Fibroblast of skin of scalp (primary cell): ENCODE data around the gene DDX31. TPM values are rescaled to one million over a fixed set of nuclear protein-coding genes. Genes with fewer than 3 reads are reported as not detected.
"Not testable (repeated sequence)": the region's sequence is repeated elsewhere in the genome, so short reads cannot be mapped to it uniquely, and the experiment has no call there.

Source experiments
- DNase-seq: peaks from one replicate; pipeline ENCODE4 v3.0.0-alpha.2; 2013
- polyA plus RNA-seq, 2 experiments: library from polyadenylated mRNA; unstranded; fragments of 120-200 nt; gene quantifications; one replicate each; pipeline ENCODE4 v1.2.1, GENCODE V29; 2013; ENCODE audit not compliant: insufficient read length in 2 of 2

Gene DDX31
- polyA plus RNA-seq (2013, experiment 1 of 2; ENCODE audit: insufficient read length), result 14.2 TPM
- 13.3 TPM for polyA plus RNA-seq (2013, experiment 2 of 2; ENCODE audit: insufficient read length)

- peak; percentile 84 for DNase-seq
Observed at GRCh38 chr9:132669698-132670456, at the start of gene DDX31. DDX31 (minus strand) TSS chr9:132669983; CDS start chr9:132669934, 49 bp downstream.

GRCh38 chr9:132718381-132718928 is 48.7 kb upstream of the DDX31 start:
- DNase-seq, result not testable (repeated sequence)

GRCh38 chr9:132717326-132717945 is 47.7 kb upstream of the DDX31 start:
- DNase-seq, result no peak

GRCh38 chr9:132716007-132716406 is 46.2 kb upstream of the DDX31 start:
- no peak for DNase-seq

- no peak for DNase-seq
Observed at GRCh38 chr9:132712753-132713152, 43.0 kb upstream of the DDX31 start.

GRCh38 chr9:132711846-132712245 is 42.1 kb upstream of the DDX31 start:
- no peak for DNase-seq

GRCh38 chr9:132711152-132711551 is 41.4 kb upstream of the DDX31 start:
- DNase-seq, result not testable (repeated sequence)

- no peak for DNase-seq
Observed at GRCh38 chr9:132710333-132710732, 40.5 kb upstream of the DDX31 start.

- no peak for DNase-seq
Observed at GRCh38 chr9:132708769-132709430, 39.1 kb upstream of the DDX31 start.

GRCh38 chr9:132708239-132708638 is 38.5 kb upstream of the DDX31 start:
- DNase-seq, result no peak

- no peak for DNase-seq
Observed at GRCh38 chr9:132703336-132703735, 33.6 kb upstream of the DDX31 start.

- DNase-seq, result no peak
Observed at GRCh38 chr9:132702254-132702653, 32.5 kb upstream of the DDX31 start.

- no peak for DNase-seq
Observed at GRCh38 chr9:132699956-132700355, 30.2 kb upstream of the DDX31 start.

- no peak for DNase-seq
Observed at GRCh38 chr9:132698989-132699388, 29.2 kb upstream of the DDX31 start.

GRCh38 chr9:132697230-132697629 is 27.4 kb upstream of the DDX31 start:
- DNase-seq, result no peak

GRCh38 chr9:132694144-132694543 is 24.4 kb upstream of the DDX31 start:
- DNase-seq, result no peak

- DNase-seq, result peak; percentile 57
Observed at GRCh38 chr9:132690696-132691095, 20.9 kb upstream of the DDX31 start.

GRCh38 chr9:132683873-132684272 is 14.1 kb upstream of the DDX31 start:
- no peak for DNase-seq

GRCh38 chr9:132681561-132681960 is 11.8 kb upstream of the DDX31 start:
- DNase-seq, result no peak

- no peak for DNase-seq
Observed at GRCh38 chr9:132679946-132680625, 10.3 kb upstream of the DDX31 start.

GRCh38 chr9:132677976-132678375 is 8.2 kb upstream of the DDX31 start:
- DNase-seq, result no peak

- DNase-seq, result no peak
Observed at GRCh38 chr9:132674485-132674884, 4.7 kb upstream of the DDX31 start.

- peak; percentile 79 for DNase-seq
Observed at GRCh38 chr9:132673355-132673754, 3.6 kb upstream of the DDX31 start.
